HG02623 (cell line): ENCODE results near the gene MIB1.
A peak's percentile ranks its signal among the peaks of the same experiment; 100 is the strongest.

Experiments used
- ATAC-seq: cut with Tn5 transposase; IDR thresholded peaks from one replicate; pipeline ENCODE4 v1.9.1; 2021; ENCODE audit warnings: moderate library complexity; ENCODE audit not compliant: unreplicated experiment

The MIB1 gene

GRCh38 chr18:21865043-21865442 is 124.5 kb downstream of the MIB1 start:
- no peak for ATAC-seq

GRCh38 chr18:21868770-21869169 is 128.2 kb downstream of the MIB1 start:
- no peak for ATAC-seq

GRCh38 chr18:21889570-21889969 is 149.0 kb downstream of the MIB1 start:
- ATAC-seq = no peak

- no peak for ATAC-seq
Measured at GRCh38 chr18:21894619-21895367, 154.2 kb downstream of the MIB1 start.

- ATAC-seq = no peak
Measured at GRCh38 chr18:21896732-21897336, 156.2 kb downstream of the MIB1 start.

GRCh38 chr18:21897811-21898210 is 157.2 kb downstream of the MIB1 start:
- ATAC-seq = peak; percentile 71

GRCh38 chr18:21900605-21901352 is 160.2 kb downstream of the MIB1 start:
- ATAC-seq = no peak

- no peak for ATAC-seq
Measured at GRCh38 chr18:21901423-21901945, 160.9 kb downstream of the MIB1 start.

- no peak for ATAC-seq
Measured at GRCh38 chr18:21903709-21904108, 163.1 kb downstream of the MIB1 start.

- ATAC-seq = no peak
Measured at GRCh38 chr18:21904856-21905255, 164.3 kb downstream of the MIB1 start.

- ATAC-seq = no peak
Measured at GRCh38 chr18:21907451-21907850, 166.9 kb downstream of the MIB1 start.

GRCh38 chr18:21908711-21909110 is 168.1 kb downstream of the MIB1 start:
- no peak for ATAC-seq

- no peak for ATAC-seq
Measured at GRCh38 chr18:21910906-21911305, 170.3 kb downstream of the MIB1 start.

- no peak for ATAC-seq
Measured at GRCh38 chr18:21911551-21911950, 171.0 kb downstream of the MIB1 start.

GRCh38 chr18:21912339-21913239 is 172.0 kb downstream of the MIB1 start:
- no peak for ATAC-seq

- no peak for ATAC-seq
Measured at GRCh38 chr18:21914739-21915319, 174.2 kb downstream of the MIB1 start.

GRCh38 chr18:21915546-21915945 is 175.0 kb downstream of the MIB1 start:
- ATAC-seq = no peak

- ATAC-seq = no peak
Measured at GRCh38 chr18:21916594-21916993, 176.0 kb downstream of the MIB1 start.

GRCh38 chr18:21918693-21919092 is 178.1 kb downstream of the MIB1 start:
- no peak for ATAC-seq
